Astrocyte of the spinal cord (primary cell): ENCODE data around the gene MPC2.

ENCODE experiments used
- DNase-seq: peaks from one replicate; pipeline ENCODE4 v3.0.0; 2011; ENCODE audit warnings: low read depth, low spot score
- H3K4me3 ChIP-seq: 2 replicates; pipeline ENCODE4 v1.5.1; 2011; ENCODE audit warnings: low read depth, mild to moderate bottlenecking, low read length, moderate library complexity
- CTCF ChIP-seq: IDR thresholded peaks from 2 replicates; pipeline ENCODE4 v1.5.1; 2012; ENCODE audit warnings: low read depth, mild to moderate bottlenecking, low read length, inconsistent platforms
- in situ Hi-C: cut with HindIII; loops from 2 replicates; pipeline ENCODE4 v1.10.0; 2017; ENCODE audit warnings: low sequenced_read_pairs

Gene MPC2

DNA sequence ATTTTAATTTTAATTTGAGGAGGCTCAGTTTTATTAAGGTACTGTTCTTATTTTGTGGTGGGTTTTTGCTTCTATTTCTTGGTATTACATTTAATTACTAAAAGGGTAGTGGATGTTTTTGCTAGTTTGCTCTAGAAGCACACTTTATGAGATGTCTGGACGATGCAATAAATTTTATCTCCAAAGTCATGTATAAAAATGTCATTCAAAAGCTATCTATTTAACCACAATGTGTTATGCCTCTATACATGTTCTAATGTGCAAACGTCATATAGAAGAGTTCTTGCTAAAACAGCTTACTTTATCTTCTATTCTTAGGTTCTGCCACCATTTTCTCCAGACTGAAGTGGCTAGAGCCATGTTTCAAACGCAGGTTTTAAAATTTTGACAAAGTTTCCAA, 12.9 kb upstream of the MPC2 start:
- no peak overlapping the region for H3K4me3 ChIP-seq
- no peak for DNase-seq
- in situ Hi-C loops: loop anchor here (25.0 kb wide), 1 partner anchor 237 kb away; the partner anchor contains the start of gene MPZL1
- TF ChIP-seq CTCF: no peak

GRCh38 chr1:167947733-167948132, 10.9 kb upstream of the MPC2 start:
- H3K4me3 ChIP-seq: no peak overlapping the region
- in situ Hi-C loops: loop anchor here (25.0 kb wide), 1 partner anchor 235 kb away; the partner anchor contains the start of gene MPZL1
- no peak for DNase-seq
- TF ChIP-seq CTCF: no peak

GRCh38 chr1:167943541-167943940, 6.7 kb upstream of the MPC2 start:
- no peak for TF ChIP-seq CTCF
- no peak overlapping the region for H3K4me3 ChIP-seq
- no peak for DNase-seq
- in situ Hi-C loops: loop anchor here (25.0 kb wide), 1 partner anchor 231 kb away; the partner anchor contains the start of gene MPZL1

DNA sequence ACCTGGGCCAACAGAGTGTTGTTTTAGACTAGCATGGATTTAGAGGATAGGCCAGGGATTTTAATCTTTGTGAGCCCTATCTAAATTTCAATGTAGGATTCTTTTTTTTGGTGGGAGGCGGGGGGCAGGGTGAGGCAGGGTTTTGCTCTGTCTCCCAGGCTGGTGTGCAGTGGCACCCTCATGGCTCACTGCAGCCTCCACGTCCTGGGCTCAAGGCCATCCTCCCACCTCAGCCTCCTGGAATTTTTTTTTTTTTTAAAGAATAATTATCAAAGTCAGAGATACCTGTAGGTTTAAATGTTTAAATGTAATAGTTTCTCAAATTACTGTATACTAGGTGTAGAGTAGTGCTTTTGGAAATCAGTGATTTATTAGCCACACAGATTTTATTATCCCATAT, 3.4 kb upstream of the MPC2 start:
- no peak for DNase-seq
- H3K4me3 ChIP-seq: no peak overlapping the region
- TF ChIP-seq CTCF: no peak
- in situ Hi-C loops: loop anchor here (25.0 kb wide), 1 partner anchor 228 kb away; the partner anchor contains the start of gene MPZL1

- TF ChIP-seq CTCF: no peak
- no peak for DNase-seq
- H3K4me3 ChIP-seq: peak overlapping the region; percentile 94
- in situ Hi-C loops: loop anchor here (25.0 kb wide), 1 partner anchor 226 kb away; the partner anchor contains the start of gene MPZL1
Observed at GRCh38 chr1:167938080-167938636, 1.3 kb upstream of the MPC2 start.

- DNase-seq: no peak
- TF ChIP-seq CTCF: no peak
- in situ Hi-C loops: loop anchor here (25.0 kb wide), 1 partner anchor 225 kb away; the partner anchor contains the start of gene MPZL1
Observed at GRCh38 chr1:167937709-167938010, 788 bp upstream of the MPC2 start.

More at GRCh38 chr1:167937709-167938010, 788 bp upstream of the MPC2 start:
- peak overlapping the region; percentile 94 for H3K4me3 ChIP-seq
